GM18520 (cell line): ENCODE measurements around the gene GLI3.

Source experiments
- ATAC-seq: cut with Tn5 transposase; IDR thresholded peaks from one replicate; pipeline ENCODE4 v1.9.1; 2021; ENCODE audit not compliant: unreplicated experiment

The GLI3 gene

DNA sequence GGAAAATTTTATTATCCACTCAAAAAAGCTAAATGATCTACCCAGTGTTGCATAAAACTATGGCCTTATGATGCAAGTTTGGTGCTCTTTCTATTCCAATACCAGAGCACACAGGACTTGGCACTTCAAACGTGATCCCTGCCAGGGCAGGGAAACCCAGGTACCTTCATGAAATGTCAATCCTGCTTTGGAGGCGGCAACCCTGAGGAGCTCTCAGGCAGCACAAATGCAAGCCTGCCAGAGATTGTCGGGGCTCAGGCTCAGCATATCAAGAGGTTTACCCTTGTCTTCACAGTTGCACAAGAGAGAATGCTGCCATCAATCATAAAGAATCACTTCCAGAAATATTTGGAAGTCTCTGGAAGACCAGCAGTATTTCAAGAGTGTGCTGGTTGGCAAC lies 151.5 kb downstream of the GLI3 start:
- ATAC-seq, result no peak

DNA sequence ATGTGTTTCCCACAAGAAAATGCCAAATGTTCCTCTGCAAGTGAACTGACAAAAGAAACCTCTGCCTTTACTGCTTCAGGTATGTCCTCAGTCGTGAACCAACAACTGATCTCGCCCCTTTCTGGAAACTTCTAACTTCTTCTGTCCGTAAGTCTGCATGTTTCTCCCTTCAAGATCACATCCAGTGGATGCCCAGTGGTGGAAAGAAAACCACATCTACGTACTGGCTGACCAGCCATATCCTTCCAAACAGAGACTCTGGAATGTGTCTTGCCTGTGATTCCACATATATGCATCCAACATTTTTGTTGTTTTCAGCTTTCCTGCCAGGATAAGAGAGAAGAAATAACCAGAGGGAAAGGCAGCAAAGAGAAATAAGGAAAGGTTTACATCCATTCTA lies 152.7 kb downstream of the GLI3 start:
- ATAC-seq, result no peak

DNA sequence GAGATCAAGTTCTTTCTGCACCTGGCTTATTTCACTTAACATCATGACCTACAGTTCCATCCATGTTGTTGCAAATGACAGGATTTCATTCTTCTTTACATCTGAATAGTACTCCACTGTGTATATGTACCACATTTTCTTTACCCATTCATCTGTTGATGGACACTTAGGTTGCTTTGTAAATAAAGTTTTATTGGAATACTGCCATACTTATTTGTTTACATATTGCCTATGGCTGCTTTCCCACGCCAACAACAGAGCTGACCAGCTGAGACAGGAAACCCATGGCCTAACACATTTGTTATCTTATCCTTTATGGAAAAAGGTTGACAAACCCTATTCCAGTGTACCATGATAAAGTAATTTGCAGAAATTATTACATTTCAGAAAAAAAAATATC lies 153.7 kb downstream of the GLI3 start:
- ATAC-seq, result no peak

DNA sequence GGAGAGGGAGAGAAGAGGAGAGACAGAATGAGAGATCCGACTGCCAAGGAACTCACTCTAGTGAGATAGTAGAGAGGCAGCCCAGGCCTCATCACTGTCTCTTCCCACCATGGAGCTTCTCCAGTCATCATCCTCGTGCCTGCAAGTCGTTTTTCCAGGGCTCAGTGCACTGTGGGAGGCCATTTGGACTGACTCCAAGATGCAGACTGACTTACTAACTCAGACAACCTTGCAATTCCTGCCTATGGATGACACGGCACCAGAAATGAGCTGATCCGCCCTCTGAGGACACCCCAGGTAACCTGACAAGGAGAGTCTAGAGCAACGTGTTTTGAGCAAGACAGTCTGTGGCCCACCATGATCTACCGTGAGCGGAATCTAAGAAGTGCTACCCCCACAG lies 154.9 kb downstream of the GLI3 start:
- ATAC-seq, result no peak

DNA sequence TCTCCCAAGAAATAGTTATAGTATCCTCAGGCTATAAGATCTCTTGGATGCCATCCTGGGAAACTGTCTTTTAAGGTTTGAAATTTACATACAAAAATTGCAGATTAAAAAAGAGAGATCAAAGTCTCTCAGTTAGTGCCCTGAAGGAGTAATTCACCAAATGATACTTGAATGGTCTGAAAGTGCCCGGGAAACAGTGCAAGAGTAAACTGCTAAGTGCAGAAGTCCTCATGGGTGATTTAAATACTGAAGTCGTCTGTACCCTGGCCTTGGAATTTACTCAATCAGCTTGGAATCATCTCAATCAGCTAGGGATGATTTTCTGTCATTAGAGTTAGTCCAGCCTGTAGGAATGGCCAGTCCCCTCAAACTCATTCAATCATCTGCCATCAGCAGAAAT lies 155.3 kb downstream of the GLI3 start:
- no peak for ATAC-seq

DNA sequence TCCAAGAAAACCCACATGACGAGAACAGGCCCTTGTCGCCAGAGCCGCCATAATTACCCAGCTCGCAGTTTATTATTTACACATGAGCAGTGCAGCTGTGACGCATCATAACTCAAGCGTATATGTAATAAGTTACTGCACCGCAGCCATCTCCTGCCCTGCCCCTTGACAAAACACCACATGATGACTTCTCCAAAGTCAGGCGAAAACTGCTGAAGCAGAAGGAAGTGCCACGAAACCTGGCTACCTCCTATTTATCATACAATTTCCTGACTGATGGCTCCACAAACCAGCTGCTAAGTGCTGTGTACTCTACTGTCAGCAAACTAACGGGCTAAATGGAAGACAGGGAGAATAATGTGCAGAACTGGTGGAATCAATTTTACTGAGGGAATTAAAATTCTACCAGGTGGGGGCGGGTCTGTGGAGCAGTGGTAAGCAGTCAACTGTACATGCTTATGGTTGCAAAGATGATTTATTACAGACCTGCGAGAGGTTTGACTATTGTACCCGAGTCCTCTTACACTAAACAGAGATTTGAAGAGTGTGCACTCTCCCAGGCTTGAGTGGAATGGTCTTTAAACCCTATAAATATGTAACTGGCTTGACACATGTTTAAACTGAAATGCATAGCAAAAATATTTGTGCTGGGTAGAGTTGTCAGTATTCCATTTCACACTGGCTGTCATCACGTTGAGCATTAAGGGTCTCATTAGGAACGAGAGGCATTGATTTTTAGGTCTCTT lies 156.0 kb downstream of the GLI3 start:
- no peak for ATAC-seq

DNA sequence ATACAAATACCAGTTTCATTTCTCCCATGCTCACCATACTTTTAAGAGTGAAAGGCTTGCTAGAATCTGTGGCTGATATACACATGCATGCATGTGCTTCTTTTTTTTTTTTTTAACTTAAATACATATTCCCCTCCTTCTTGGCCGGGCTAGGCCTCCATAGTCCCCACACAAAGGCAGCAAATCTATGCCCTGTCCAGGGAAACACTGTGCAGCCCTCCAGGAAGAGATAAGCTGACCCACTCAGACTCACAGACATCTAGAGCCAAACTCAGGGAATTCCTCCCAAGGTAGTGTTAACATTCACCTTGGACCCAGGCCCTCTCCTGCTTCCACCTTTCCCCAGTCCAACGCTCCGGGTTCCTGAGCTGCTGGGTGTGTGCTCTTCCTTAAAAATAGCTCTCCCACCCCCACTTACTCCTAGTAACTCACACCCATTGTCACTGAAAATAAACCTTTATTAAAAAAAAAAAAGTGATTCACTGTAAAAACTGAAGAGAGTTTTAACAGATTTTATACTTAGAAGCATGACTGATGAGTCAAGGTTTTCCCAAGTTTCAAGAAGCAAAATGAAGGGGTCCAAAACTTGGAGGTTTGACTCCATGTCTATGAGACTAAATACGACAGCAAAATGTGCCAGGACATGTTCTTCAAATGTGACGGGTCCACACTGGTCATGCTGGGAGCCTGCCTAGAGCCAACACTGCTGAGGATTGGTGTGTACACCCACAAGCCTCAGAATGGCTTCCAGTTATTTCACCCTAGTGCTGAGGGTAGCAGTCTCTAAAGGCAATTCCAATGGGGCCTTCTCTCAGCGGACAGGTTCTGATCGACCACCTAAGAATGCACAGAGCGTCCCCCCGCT lies 159.5 kb downstream of the GLI3 start:
- ATAC-seq, result no peak

DNA sequence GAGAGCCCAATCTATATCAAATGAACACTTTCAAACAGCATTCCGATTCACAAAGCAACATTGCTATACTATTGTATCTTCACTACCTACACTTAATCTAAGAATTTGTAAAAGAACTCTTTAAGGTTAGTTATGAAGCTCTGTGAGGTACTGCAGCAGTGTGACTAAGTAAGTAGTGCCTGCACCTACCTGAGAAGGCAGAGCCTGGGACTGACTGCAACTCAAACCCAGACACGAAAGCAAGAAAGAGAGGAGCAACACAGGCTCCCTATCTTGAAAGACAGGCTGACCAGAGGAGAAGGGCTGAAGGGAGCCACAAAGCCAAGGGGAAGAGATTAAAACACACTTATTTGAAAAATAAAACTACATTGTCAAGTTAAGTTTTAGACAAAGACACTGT lies 160.1 kb downstream of the GLI3 start:
- ATAC-seq, result no peak

DNA sequence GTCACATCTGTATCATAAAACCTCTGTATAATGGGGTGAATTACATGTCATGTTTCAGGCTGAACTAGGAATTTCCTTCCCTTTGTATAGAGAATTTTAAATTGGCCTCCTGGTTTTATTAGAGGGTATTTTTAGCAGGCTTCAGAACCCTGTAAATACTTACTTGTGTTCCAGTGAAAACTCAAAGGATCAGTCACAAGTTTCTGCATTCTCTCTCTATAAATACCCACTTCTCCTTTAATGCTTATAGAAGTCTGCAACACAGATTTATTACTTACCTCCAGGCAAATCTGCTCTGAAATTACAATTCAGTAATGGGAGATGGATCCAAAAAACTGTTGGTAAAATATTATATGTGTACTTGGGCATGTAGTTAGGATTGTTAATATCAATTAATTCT lies 161.6 kb downstream of the GLI3 start:
- ATAC-seq, result no peak

DNA sequence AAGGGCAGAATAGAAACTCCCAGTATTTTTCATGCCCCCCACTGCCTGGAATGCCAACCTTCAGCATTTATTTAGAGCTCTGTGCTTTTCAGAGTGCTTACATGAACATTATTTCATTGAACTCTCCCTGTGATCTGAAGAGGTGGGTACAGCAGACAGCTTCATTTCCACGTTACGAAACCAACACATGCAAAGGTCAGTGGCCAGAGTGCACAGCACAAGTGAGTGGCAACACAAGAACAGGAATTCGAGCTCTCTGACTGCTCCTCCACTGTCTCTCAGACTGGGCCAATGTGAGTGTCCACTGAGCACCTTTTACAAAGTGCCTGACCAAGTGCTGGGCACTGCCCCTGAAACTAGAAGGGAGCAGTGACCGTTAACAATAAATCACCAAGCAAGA lies 162.9 kb downstream of the GLI3 start:
- ATAC-seq, result no peak

DNA sequence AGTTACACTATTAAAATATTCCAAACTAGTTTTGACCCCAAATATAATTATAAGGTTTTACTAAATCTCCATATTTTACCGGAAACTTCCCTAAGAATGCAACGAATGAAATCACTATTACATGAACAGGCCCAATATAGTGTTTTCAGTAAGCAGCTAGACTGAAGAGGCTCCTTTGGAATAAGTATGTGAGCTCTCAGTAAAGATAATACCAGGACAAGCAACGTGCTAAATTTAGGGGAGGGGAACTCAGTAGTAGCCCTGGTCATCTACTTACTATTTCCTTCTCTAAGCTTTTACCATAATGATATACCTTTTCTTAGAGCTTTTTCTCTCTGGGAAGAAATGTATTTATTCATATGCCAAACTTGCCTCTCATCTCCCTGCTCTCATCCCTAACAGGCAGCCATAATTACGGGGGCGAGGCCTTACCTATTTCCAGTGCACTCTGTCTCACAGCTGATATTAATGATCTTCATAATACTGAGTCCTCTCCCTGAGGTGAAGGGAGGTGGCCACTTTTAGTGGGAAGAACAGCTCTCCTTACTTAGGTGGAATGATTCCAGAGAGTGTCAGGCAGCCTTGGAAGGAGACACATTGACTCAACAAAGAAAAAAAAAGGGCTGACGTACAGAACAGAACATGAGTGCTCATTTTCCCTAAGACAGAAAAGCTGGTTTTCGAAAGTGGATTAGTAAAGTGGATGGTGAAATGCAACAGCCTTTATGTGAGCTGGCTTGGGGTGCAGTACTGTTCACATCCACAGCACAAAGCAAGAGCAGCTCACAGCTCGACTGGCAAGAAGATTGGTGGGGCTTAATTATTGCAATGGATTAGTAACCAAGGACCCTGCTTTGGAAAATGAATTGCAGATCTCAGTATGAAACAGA lies 165.4 kb downstream of the GLI3 start:
- ATAC-seq, result no peak

DNA sequence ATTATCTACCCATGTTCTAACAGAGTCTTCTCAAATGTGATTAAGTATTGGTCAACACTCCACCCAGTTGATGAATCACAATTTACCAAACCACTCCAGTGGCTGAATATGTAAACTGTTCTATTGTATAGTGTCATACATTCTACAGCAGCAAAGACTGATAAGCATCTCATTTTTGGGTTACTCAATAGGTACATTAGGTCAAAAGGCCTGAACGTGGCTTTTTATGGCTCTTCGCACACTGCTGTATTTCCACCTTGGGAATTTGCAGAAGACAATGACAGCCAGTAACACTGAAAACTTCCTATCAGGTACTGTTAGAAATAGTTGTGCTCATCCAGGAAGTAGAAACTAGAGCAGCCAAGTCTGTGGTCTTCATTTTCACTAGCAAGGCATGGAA lies 166.9 kb downstream of the GLI3 start:
- no peak for ATAC-seq

DNA sequence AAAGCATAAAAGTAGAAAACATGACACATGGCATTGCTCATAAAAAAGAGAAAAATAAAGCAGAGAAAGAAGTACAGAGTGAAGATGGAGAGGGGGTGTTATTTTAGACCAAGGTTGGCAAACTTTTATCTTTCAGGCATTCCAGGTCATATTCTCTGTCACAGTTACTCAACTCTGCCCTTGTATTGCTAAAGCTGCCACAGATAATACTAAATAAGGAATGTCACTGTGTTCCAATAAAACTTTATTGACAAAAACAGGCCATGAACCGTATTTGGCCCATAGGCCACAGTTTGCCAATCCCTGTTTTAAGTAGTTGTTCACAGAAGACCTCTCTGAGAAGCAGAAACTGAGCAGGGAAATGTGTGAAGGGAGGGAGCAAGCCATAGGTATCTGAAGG lies 167.4 kb downstream of the GLI3 start:
- no peak for ATAC-seq

DNA sequence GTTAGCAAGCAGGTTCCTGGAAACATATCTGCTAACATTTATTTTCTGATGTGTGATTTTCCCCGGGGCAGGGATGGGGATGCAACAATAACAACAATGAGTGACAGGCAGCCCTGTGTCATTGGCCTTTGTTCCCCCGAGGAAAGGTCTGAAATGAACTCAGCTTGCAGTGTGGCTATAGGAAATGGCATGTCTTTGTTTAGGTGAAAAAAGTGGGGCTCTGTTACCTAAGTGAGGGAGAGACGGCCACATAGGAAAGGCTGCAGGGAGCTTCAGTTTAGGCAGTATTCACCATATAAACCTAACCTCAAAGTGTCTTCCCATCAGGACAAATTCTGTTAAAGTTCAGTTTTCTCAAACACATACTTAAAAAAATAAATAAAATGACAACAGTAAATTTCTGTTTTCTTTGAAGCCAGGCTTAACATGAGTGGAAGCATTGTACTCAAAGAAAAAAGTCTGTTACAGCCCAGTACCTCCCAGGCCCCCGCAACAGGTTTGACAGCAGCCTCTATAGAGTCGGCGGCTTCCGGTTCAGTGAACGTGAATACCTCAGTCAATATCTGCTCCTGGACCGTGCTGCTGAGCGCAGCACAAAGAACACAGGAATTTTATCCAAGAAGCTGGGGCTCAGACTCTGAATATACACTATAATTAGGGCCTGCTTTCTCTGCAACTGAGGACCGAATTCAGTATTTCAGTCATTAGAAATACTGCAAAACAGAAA lies 168.3 kb downstream of the GLI3 start:
- ATAC-seq, result no peak

DNA sequence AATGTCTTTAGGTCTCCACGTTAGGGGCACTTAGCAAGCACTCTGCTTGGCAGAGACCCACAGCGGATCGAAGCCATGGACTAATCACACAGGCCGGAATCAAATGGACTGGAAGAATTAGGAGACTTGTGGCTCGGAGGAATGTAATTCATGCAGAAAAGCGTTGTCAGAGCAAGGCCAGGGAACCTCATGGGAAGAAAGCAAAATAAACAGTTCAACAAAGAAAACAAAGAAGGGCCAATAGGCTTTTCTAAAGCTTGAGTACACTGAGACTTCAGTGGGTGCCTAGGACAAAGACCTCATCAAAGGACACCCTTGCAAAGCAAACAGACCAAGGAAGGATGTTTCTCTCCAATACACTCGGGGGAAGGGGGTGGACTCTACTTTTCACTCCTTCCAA lies 171.1 kb downstream of the GLI3 start:
- no peak for ATAC-seq

DNA sequence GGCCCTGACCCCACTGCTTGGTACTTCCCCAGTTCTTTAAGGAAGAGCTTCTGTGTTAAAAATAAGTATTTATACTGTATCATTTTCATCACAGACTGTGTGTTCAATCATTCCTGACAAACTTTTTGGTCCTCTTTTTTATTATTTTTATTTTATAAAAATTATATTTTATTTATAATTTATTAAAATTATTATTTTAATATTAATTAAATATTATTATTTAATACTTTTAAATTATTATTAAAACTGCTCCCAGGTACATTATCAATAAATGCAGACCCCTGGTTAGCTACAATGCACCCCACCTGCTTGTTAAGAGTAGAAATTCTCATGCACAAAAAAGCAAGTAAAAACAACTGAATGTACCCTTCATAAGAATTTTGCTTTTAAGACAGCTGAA lies 172.0 kb downstream of the GLI3 start:
- ATAC-seq, result no peak

DNA sequence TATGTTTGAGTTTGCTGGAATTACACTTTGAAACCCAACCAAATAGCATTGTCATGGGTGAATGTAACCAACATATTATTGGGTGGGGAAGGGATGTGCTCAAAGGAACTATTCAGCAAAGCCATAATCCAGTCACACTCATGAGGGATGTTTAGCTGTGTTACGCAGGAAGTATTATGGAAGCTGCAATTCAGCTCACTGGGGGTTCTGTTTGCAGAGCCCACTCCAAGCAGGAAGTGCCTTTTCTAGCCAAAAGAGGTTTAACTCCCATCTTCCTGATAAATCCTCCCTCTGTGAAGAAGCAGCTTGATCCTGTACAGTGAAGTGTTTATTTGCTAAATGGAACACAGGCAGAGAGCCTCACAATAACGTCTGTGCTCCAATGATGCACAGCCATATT lies 172.5 kb downstream of the GLI3 start:
- ATAC-seq, result no peak

DNA sequence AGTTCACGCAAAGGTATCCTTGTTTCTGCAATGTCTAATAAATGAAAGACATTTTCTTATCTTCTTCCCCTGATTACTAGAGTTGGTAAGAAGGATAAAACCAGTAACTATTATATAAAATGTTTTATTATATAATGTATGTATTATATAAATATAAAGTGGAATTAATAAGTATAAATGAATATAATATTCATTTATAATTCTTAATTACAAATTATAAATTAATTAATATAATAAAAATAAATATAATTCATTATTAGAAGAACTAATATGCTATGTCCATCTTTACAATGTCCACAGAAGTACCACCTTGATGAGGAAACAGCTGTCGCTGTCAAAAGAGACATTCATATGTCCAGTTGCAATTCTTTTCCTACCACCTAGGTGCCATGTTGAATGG lies 177.7 kb downstream of the GLI3 start:
- ATAC-seq, result no peak

DNA sequence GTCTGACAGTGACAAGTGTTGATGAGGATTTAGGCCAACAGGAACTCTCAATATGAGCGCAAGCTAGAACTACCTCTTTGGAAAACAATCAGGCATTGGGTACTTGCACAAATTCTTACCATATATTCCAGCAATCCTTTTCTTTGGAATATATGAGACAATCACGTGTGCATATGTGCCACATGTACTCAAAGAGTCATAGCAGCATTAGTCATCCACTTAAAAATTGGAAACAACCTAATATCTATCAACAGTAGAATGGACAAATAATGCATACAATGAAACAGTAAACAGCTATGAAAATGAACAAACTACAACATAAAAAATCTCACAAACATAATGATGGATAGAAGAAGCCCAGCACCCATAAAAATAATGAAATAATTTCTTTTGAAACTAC lies 179.7 kb downstream of the GLI3 start:
- no peak for ATAC-seq

DNA sequence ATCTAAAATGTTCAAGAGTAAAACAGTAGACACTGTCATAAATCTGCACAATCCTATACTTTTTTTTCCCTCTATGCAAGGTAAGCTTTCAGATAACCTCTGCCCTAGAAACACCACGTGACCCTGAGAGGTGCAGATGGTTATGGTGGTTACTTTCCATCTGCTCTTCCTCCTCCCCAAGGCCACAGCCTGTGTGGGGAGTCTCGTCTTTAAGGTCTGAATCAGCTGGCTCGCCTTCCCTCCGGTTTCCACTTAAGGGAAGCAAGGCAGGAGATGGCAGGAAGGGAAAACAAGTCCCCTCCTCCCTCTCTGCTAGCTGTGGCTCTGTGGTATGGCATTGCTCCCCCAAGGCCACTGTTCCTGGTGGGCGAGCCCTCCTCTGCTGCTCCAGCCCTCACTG lies 181.8 kb downstream of the GLI3 start:
- no peak for ATAC-seq

DNA sequence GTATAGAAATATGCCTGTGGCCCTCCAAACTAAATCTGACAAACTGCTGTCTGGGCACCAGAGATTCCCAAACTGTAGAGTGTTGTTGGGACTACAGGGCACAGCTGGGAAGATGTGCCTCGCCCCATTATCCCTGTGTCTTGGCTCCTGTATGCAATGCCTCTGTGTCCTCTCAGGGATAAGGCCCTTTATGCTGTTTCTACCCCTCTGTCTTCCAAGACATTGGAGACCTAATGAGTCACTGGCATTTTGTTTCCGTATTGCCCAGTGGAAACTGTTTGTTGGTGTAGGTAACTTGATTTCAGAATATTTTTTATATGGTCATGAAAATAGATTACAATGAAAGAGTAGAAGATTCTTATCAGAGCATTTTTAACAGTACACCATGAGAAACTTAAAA lies 183.2 kb downstream of the GLI3 start:
- no peak for ATAC-seq
